Uterus (tissue), 4 donors: ENCODE results near the gene DYNLT1. TPM values are rescaled to one million over a fixed set of nuclear protein-coding genes. Genes with fewer than 3 reads are reported as not detected.
A peak's percentile ranks its signal among the peaks of the same experiment; 100 is the strongest.
"Not testable (repeated sequence)": the region's sequence is repeated elsewhere in the genome, so short reads cannot be mapped to it uniquely, and the experiment has no call there.

ENCODE experiments used
- DNase-seq, 2 donors: peaks; one replicate each; pipeline ENCODE4 v3.0.0-alpha.2; 2019 to 2020
- H3K27ac ChIP-seq, 2 donors: fragments of 200-600 bp; sonication (generic); 1 replicate in 1 of 2; 2 replicates in 1 of 2; pipeline ENCODE4 v1.5.1; 2016 to 2018
- H3K27me3 ChIP-seq, 2 donors: fragments of 200-600 bp; sonication (generic); one replicate each; pipeline ENCODE4 v1.5.1; 2018 to 2019; ENCODE audit warnings: control low read depth in 1 of 2
- H3K36me3 ChIP-seq, 2 donors: fragments of 200-600 bp; sonication (generic); one replicate each; pipeline ENCODE4 v1.5.1; 2019; ENCODE audit warnings: control low read depth in 1 of 2
- H3K4me1 ChIP-seq, 2 donors: fragments of 200-600 bp; sonication (generic); one replicate each; pipeline ENCODE4 v1.5.1; 2018 to 2019; ENCODE audit warnings: control low read depth in 1 of 2
- H3K4me3 ChIP-seq, 2 donors: fragments of 200-600 bp; sonication (generic); 1 replicate in 1 of 2; 2 replicates in 1 of 2; pipeline ENCODE4 v1.5.1; 2018 to 2019; ENCODE audit warnings: mild to moderate bottlenecking in 1 of 2
- H3K9me3 ChIP-seq, 2 donors: fragments of 200-600 bp; sonication (generic); one replicate each; pipeline ENCODE4 v1.5.1; 2019; ENCODE audit warnings: control low read depth in 1 of 2
- CTCF ChIP-seq, 4 experiments: fragments of 200-600 bp in 2 of 4; fragments of 450-650 bp in 2 of 4; sonication (generic) in 2 of 4; IDR thresholded peaks; one replicate each; pipeline ENCODE4 v1.5.1; 2016 to 2019; ENCODE audit warnings: antibody characterized with exemption in 4 of 4, mild to moderate bottlenecking in 2 of 4, moderate library complexity in 1 of 4
- POLR2A ChIP-seq, 2 donors: fragments of 450-650 bp; IDR thresholded peaks; one replicate each; pipeline ENCODE4 v1.6.1; 2016; ENCODE audit warnings: antibody characterized with exemption in 2 of 2, mild to moderate bottlenecking in 1 of 2, moderate library complexity in 1 of 2
- intact Hi-C: fragments of 100-400 bp; cut with DNase I; formaldehyde crosslinking; loops from one replicate; pipeline ENCODE4 v1.15.1; 2023; ENCODE audit warnings: low total_unique reads
- total RNA-seq, 4 donors: library from RNA; depleted of rRNA in 3 of 4; stranded (reverse); fragments of >200 nt in 3 of 4; gene quantifications; one replicate each; pipeline versions ENCODE4 v1.1.0 to v1.2.4, GENCODE V29; 2014 to 2023
- donor health status: DM: yes; HTN: yes; CAD: no.

Gene DYNLT1
- total RNA-seq, 4 donors from 2014 or later = 68.2 to 134 (median 114) TPM

DNA sequence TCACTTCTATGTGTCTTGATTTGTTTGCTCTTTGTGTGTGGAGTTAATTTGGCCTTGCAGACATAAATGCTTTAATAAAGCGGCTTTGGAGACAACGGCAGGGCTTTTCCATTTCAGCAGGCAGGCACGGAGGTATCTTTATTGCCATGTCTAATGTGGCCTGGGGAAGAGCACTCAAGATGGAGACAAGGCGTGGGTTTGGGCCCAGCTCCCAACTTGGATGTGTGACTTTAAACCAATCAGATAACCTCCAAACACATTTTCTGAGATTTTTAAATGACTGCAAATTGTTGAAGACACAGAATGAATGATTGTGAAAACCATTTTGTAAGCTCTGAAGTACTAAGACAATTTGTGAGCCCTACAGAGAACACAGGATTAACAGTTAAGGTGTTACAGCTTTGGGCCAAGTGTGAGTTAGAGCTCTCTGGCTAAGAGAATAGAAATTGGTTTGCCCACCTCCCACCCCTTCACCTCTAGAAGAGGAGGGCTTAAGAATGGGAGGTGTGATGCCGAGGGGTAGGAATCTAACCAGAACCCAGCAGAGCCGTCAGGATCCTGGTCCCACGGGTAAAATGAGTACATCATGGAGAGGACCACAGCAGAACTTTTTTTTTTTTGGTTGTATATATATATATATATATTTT lies 9.0 kb downstream of the DYNLT1 start:
- Histone ChIP-seq H3K4me1 (peaks cover 0 to 4% of the 10 kb centered on the region in 2 donors), H3K27me3 (no peaks in the 10 kb centered on the region), H3K9me3 (no peaks in the 10 kb centered on the region), H3K27ac (peak overlapping the region in 1 of 2 donors; percentile 17), H3K4me3 (no peak overlapping the region), H3K36me3 (no peaks in the 10 kb centered on the region)
- TF ChIP-seq CTCF (IDR thresholded peaks at IDR 0.05) (no peak), POLR2A (IDR thresholded peaks at IDR 0.05) (no peak)
- no peak for DNase-seq
- intact Hi-C loops = no loop called here

- intact Hi-C loops = no loop called here
- H3K4me1 ChIP-seq = peaks cover 0 to 4% of the 10 kb centered on the region in 2 donors
- no peaks in the 10 kb centered on the region for H3K9me3 ChIP-seq
- no peak overlapping the region for H3K4me3 ChIP-seq
- no peaks in the 10 kb centered on the region for H3K36me3 ChIP-seq
- no peak for DNase-seq
- TF ChIP-seq POLR2A (IDR thresholded peaks at IDR 0.05) (no peak), CTCF (IDR thresholded peaks at IDR 0.05) (no peak)
- H3K27ac ChIP-seq = peak overlapping the region in 1 of 2 donors; percentile 17
- no peaks in the 10 kb centered on the region for H3K27me3 ChIP-seq
Observed at GRCh38 chr6:158634695-158635426, 9.7 kb downstream of the DYNLT1 start.

GRCh38 chr6:158633127-158633526 lies 11.4 kb downstream of the DYNLT1 start:
- H3K4me3 ChIP-seq = no peak overlapping the region
- intact Hi-C loops = no loop called here
- no peak overlapping the region for H3K27ac ChIP-seq
- DNase-seq = no peak
- no peaks in the 10 kb centered on the region for H3K36me3 ChIP-seq
- H3K4me1 ChIP-seq = peaks cover 0 to 4% of the 10 kb centered on the region in 2 donors
- no peaks in the 10 kb centered on the region for H3K9me3 ChIP-seq
- TF ChIP-seq POLR2A (IDR thresholded peaks at IDR 0.05) = no peak
- TF ChIP-seq CTCF (IDR thresholded peaks at IDR 0.05) = no peak
- no peaks in the 10 kb centered on the region for H3K27me3 ChIP-seq

GRCh38 chr6:158632538-158633119 lies 11.9 kb downstream of the DYNLT1 start:
- H3K27me3 ChIP-seq, H3K4me3 ChIP-seq, H3K36me3 ChIP-seq, DNase-seq, intact Hi-C loops, H3K4me1 ChIP-seq, H3K9me3 ChIP-seq: not testable (repeated sequence)
- H3K27ac ChIP-seq = peak overlapping the region; percentile 68 to 74

- Histone ChIP-seq H3K9me3 (no peaks in the 10 kb centered on the region), H3K27me3 (no peaks in the 10 kb centered on the region), H3K4me3 (no peak overlapping the region), H3K4me1 (peaks cover 0 to 4% of the 10 kb centered on the region in 2 donors), H3K36me3 (no peaks in the 10 kb centered on the region), H3K27ac (peak overlapping the region; percentile 68 to 74)
- TF ChIP-seq POLR2A (IDR thresholded peaks at IDR 0.05) (no peak), CTCF (IDR thresholded peaks at IDR 0.05) (no peak)
- peak; percentile 61 to 71 for DNase-seq
- intact Hi-C loops = no loop called here
Observed at GRCh38 chr6:158631678-158632537, 12.6 kb downstream of the DYNLT1 start.
